ENCODE results near the gene TMEM225.
"Not testable (repeated sequence)": the region's sequence is repeated elsewhere in the genome, so short reads cannot be mapped to it uniquely, and the experiment has no call there.

Gene TMEM225, protein sequence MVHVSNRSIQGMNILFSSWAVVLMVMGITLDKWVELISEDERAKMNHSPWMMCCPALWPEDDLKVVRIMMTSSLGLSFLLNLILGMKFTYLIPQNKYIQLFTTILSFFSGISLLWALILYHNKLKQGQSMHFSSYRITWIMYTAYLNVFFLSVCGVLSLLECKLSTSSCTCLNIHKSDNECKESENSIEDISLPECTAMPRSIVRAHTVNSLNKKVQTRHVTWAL

DNA sequence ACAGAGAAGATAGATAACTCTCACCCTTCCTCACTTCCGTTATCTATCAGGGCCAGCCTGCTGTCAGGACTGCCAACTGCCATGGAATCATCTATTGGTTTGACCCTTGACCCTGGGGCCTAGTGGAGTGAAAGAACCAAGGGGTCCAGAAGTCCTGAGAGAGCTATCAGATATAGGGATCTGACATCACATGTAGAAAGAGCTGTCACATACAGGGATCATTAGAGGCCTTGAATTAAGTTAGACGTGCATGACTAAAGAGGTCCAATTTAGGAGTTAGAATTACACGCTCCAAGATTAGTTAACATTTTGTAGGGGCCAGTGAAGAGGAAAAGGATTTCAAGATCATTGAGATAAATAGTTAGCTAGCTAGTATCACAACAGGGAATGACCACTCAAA lies at the start of gene TMEM225:
TSS of gene TMEM225 (minus strand) at position 101 of the 400 bp plus-strand sequence. CDS start 245 bp downstream, outside the sequence.
- no peak for DNase-seq (ENCODE audit: low read depth, low spot score)

DNA sequence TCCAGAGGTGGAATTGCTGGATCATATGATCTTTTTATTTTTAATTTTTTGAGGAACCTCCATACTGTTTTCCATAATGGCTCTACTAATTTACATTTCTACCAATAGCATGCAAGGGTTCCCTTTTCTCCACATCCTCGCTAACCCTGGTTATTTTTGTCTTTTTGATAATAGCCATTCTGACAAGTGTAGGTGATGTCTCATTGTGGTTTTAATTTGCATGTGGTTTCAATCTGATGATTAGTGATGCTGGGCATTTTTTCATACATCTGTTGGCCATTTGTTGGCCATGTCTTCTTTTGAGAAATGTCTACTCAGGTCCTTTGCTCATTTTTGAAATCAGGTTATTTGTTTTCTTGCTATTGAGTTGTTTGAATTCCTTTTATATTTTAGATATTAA lies 38.6 kb upstream of the TMEM225 start:
- DNase-seq (ENCODE audit: low read depth, low spot score): no peak

DNA sequence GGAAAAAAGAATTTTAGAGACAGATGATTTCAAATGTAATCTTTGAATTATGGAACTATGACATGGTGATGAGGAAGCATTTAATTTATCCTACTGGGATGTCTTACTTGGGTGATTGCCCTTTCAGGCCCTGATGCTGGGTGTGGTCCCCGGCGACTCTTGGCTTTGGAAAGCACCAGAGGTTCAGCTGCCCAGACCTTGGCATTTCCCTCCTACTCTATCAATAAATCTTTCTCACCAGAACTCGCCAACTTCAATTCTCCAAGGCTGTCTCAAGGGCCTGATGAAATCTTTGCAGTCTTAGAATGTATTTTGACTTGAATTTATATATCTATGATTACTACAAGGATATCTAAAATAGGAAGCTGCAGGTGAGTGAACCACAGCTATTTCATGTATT lies 35.5 kb upstream of the TMEM225 start:
- DNase-seq (ENCODE audit: low read depth, low spot score): no peak

DNA sequence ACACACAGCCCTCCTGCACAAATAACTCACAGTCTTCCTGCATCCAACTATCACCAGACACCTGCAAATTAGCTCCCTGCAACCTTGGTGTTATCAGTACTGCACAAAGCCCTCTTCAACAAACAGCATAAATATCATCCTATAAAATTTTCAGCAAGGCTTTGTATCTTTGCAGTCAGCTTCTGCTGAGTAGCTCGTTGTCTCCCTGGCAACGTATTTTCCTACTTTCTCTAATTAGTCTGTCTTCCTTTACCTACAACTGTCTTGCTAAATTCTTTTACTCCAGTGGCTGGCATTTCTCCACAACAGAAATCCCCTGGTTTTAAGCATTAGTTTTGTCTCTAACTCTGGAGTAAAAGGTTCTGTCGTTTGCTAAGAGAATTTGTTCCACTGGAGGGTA lies 20.4 kb upstream of the TMEM225 start:
- no peak for DNase-seq (ENCODE audit: low read depth, low spot score)

DNA sequence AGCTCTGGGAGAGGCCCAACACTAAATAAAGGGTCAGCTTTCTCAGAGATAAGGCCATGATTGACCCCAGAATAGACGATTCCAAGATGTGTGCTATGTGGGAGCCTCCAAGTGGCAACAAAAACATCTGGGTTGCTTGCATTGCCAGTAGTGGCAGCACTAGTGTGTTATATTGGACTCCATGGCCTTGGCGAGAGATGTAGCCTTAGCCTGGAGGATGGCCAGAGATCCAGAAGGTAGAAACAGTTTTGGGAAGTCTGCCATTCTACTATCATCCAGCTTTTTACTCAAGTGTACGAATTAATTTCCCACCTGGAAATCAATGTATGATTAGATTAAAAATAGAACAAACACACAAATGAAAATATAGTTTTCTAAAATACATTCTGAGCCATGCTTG lies 19.5 kb upstream of the TMEM225 start:
- no peak for DNase-seq (ENCODE audit: low read depth, low spot score)

DNA sequence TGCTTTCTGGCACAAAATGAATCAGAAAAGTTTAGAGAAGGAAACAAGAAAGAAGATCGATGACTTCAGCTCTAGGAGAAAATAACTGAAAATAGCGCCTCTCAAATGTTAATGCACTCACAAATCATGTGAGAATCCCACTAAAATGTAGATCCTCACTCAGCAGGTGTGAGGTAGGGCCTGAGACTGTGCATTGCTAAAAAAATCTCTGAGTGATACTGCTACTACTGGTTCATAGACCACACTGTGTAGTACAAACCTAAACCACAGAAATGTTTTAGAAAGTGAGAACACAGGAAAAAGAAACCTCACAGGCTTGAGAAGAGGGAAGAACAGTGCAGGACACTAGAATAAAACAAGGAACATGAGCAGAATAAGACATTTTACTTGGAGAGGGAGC lies 18.5 kb upstream of the TMEM225 start:
- no peak for DNase-seq (ENCODE audit: low read depth, low spot score)

DNA sequence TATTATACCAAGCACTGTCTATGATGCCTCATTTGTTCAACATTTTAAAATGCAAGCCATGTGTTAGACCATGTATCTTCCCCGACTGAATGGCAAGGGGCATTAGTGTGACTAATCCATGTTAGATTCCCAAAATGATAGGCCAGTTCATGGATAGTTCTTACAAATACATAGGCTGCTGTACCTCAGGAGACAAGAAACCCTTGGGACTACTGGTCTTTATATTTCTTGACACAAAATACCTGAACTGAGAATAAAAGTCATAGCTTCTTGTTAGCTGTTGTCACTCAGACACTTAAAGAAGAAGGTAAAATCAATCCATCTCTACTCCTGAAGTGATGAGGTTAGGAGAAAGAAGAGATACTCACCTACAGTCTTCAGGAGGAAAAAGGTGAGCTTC lies 16.4 kb upstream of the TMEM225 start, which contains the start of gene OR8D4:
TSS of gene OR8D4 (plus strand) at position 301 of the 400 bp plus-strand sequence. CDS start 4,265 bp downstream, outside the sequence.
- DNase-seq (ENCODE audit: low read depth, low spot score): no peak

DNA sequence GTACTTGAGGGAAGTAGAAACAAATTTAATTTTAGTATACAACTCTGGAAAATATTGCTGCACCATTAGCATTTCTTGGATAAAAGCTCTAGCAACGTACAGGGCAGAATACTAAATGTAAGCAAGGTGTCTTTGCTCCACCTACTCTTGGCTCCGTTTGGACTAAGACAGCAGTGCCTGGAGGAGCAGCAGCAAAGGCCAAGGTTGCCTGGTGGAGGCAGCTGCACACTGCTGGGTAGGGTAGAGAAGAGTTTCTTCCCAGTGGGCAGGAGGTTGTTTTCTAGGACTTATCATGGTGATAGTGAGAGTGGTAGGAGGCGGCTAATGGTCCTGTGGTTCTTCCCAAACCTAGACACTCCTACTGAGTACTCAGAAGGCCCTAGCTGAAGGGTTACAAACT lies 14.3 kb upstream of the TMEM225 start:
- DNase-seq (ENCODE audit: low read depth, low spot score): no peak

DNA sequence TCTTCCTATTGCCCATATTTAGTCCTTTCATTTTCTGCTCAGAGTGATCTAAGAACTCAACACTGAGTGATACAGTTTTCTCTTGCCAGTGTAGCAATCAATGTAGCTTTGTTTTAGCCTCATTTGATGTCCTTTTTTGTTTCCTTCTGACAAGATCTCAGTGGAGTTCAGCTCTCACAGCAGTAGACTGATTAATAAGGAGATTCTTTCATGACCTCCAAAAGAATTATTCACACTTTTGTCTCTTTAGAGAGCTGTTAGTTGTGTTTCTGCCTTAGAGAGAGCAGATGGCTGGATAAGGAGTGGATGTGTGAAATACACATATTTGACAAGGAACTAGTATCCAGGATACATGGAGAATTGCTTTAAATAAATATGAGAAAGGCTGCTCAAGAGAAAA lies 6.6 kb upstream of the TMEM225 start:
- DNase-seq (ENCODE audit: low read depth, low spot score): no peak

DNA sequence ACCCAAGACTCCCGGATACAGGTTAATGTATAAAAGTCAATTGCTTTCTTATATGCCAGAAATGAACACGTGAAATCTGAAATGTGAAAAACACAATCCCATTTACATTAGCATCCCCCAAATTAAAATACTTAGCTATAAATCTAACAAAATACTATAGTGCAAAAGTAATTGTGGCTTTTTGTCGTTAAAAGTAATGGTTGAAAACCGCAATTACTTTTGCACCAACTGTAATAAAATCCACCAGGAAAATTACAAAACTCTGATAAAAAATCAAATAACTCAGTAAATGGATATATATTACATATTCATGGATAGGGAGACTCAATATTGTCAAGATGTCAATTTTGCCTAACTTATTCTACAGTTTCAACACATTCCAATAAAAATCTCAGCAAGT lies 4.6 kb downstream of the TMEM225 start:
- no peak for DNase-seq (ENCODE audit: low read depth, low spot score)

DNA sequence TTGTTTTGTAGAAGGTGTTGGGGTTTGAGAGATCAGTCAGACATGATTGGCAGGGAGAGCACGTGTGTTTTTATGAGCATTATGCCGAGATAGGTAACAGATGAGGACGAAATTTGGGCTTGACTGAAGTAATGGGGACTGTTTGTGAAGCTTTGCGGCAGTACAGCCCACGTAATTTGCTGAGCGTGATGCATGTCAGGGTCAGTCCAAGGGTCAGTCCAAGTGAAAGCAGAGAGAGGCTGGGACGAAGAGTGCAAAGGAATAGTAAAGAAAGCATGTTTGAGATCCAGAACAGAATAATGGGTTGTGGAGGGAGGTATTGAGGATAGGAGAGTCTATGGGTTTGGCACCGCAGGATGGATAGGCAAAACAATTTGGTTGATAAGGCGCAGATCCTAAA lies 17.7 kb downstream of the TMEM225 start:
- DNase-seq (ENCODE audit: low read depth, low spot score): not testable (repeated sequence)

DNA sequence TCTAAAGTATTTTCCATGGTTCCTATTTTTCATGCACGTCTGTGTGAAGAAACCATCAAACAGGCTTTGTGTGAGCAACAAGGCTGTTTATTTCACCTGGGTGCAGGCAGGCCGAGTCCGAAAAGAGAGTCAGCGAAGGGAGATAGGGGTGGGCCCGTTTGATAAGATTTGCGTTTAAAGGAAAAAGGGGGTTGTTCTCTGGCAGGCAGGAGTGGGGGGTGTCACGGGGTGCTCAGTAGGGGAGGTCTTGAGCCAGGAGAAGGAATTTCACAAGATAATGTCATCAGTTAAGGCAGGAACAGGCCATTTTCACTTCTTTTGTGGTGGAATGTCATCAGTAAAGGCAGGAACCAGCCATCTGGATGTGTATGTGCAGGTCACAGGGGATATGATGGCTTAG lies 20.2 kb downstream of the TMEM225 start:
- not testable (repeated sequence) for DNase-seq (ENCODE audit: low read depth, low spot score)

DNA sequence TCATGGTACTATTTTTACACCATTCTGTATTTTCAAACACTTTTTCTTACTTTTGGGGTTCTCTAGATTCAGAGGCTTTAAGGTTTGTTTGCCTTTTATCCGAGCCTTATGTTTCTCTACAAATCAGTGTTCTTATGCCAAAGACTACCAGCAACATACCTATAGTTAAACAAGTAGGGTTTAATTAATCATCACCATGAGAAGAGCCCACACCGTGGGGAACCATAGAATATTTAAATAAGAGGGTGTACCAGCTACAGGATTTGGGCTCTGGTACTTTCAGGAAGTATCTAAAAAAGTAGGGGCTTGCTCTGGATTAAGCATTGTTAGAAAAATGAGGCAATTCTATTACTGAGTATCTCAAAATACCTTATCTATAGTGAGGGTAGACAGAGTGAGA lies 25.7 kb downstream of the TMEM225 start:
- no peak for DNase-seq (ENCODE audit: low read depth, low spot score)

DNA sequence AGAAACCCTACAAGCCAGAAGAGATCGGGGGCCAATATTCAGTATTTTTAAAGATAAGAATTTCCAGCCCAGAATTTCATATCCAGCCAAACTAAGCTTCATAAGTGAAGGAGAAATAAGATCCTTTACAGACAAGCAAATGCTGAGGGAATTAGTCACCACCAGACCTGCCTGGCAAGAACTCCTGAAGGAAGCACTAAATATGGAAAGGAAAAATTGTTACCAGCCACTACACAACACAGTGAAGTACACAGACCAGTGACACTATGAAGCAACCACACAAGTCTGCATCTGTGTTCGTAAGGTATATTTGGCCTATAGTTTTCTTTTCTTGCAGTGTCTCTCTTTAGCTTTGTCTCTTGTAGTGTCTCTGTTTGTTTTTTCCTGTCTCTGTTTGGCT lies 29.0 kb downstream of the TMEM225 start:
- no peak for DNase-seq (ENCODE audit: low read depth, low spot score)

DNA sequence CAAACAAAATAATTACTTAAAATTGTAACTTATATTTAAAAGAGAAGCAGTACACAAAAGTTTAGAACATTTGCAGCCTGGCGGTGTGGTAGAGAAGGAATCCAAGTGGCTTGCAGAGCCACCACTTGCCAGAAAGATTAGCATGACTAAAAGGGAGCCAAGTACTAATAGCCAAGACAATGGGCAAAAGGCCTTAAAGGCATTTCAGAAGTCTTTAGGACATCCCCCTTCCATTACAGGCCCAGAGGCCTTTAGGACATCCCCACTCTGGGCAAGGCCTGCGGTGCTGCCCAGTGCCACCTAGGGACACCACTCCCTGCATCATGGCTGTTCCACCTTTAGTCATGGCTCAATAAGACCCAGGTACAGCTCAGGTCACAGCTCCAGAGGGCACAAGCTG lies 32.4 kb downstream of the TMEM225 start:
- DNase-seq (ENCODE audit: low read depth, low spot score): no peak

DNA sequence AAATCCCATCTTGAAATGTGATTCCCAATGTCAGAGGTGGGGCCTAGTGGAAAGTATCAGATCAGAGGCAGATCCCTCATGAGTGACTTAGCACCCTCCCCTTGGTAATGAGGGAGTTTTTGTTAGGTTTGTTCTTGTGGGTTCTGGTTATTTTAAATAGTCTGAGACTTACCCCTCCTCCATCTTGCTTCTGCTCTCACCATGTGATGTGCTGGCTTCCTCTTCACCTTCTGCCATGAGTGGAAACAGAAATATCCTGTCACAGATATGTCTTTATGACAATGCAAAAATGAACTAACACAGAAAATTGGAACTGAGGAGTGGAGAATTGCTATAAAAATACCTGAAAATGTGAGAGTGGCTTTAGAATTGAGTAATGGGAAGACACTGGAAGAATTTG lies 33.1 kb downstream of the TMEM225 start:
- DNase-seq (ENCODE audit: low read depth, low spot score): no peak

DNA sequence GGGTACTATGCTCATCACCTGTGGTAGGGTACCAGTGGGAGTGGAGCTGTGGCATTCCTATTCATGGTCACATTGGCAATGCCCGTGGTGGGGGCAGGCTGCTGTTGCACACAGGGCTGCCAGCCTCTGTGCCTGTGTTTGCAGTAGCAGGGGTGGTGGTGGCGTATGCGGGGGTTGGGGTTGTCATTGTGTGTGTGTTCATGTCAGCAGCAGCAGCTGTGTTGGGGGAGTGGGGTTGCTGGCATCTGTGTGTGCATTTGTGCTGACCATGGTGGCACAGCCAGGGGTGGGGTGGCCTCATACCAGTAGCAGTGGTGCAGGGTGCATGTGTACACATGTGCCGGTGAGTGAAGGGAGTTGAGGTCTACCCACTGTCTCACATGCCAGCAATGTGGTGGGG lies 34.4 kb downstream of the TMEM225 start:
- DNase-seq (ENCODE audit: low read depth, low spot score): no peak

DNA sequence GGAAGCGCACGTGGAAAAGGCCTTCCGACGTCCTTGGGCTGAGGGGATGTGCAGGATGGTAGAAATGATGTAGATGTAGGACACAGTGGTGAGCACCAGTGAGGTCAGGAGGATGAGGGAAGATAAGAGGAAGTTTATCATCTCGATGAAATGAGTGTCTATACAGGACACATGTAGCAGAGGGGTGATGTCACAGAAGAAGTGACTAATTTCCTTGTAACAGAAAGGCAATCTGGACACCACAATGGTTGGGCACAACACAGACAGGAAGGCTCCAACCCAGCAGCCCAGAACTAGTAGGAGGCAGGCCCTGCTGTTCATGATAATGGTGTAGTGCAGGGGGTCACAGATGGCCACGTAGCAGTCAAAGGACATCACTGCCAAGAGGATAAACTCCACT lies 44.3 kb downstream of the TMEM225 start:
- no peak for DNase-seq (ENCODE audit: low read depth, low spot score)

DNA sequence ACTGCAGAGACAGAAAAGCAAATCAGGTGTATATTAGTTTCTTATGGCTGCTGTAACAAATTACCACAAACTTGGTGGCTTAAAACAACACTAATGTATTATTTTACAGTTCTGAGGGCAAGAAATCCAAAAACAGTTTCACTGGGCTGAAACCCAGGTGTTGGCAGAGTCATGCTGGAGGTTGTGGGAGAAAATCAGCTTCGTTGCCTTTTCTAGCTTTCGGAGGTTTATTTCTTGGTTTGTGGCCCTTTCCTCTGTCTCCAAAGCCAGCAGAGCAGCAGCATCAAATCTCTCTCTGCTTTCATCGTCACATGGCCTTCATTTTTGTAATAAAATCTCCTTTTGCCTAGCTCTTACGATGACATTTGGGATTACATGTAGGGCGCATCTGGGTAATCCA lies 46.3 kb downstream of the TMEM225 start:
- no peak for DNase-seq (ENCODE audit: low read depth, low spot score)

DNA sequence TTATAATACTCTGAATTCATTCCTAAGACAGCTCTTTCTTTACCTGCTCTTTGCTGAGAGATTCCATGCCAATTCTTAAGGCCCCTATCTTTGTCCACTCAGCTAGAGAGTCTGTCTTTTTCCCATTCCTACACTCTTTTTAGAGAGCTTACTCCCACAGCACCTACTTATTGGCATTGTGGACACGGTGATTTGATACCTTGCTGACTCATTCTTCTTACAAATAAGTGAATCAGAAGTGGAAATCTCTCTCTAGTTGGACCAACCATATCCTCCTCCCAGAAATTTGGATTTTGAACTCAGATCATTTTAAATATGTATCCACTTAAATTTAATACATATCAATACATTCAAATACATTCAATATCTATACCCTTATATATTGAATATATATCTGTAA lies 46.8 kb downstream of the TMEM225 start:
- no peak for DNase-seq (ENCODE audit: low read depth, low spot score)

DNA sequence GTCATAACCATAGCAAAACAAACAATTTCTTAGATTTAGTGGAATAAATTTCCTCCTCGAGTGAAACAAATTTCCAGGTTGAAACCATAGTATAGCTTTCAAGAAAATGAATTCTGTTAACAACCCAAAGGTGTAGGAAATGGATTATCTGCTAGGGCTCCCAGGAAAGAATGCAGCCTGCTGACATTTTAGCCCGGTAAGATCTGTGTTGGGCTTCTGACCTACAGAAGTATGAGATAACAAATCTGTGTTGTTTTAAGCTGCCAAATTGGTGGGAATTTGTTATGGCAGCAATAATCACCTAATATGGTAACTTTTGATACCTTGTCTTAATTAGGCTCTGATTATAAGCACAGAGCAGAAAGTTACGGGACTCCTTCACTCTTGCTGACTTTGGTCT lies 47.3 kb downstream of the TMEM225 start:
- DNase-seq (ENCODE audit: low read depth, low spot score): no peak

DNA sequence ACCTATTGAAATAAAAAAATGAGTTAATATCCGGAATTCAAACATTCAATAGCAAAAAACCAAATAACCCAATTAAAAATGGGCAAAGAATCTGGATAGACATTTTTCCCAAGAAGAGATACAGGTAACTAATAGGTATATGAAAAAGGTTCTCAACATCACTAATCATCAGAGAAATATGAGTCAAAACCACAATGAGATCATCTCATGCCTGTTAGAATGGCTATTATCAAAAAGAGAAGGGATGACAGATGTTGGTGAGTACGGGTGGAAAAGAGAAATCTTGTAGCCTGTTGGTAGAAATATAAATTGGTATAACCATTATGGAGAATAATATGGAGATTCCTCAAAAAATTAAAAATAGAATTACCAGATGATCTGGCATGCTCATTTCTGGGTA lies 52.4 kb downstream of the TMEM225 start:
- no peak for DNase-seq (ENCODE audit: low read depth, low spot score)
